Stimulated activated CD4-positive, alpha-beta T cell treated with anti-CD3 and anti-CD28 coated beads, Interleukin-4, amount 100 ng/mL, for 1 hour (primary cell): ENCODE measurements around the gene MLXIP.

Experiments used
- DNase-seq: peaks from one replicate; pipeline ENCODE4 v3.0.0-alpha.2; 2020

The MLXIP gene

GRCh38 chr12:122080149-122081082, 1.9 kb downstream of the MLXIP start:
- DNase-seq, result no peak

DNA sequence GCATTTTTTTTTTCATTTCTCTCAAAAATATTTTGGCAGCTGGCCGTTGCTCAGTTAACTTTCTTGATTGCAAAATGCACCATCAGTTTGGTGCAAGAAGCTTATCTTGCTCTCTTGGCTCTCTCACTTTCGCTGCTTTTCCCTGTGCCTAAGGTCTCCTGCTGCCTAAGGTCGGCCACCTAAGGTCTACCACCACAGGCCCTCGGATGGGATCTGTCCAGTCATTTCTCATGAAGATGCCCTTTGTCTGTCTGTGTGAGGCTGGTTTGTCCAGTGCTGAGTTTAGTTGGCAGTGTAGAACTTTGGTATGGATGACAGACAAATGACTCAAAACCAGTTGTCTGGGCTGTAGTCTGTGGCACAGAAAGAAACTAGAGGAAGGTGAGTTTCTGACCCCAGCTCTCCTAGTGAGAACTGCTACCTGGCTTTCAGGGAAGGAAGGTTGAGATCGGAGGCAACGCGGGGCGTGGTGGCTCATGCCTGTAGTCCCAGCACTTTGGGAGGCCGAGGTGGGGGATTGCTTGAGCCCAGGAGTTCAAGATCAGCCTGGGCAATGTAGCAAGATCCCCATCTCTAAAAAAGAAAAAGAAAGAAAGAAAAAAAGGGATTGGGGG, 2.6 kb downstream of the MLXIP start:
- DNase-seq, result no peak

DNA sequence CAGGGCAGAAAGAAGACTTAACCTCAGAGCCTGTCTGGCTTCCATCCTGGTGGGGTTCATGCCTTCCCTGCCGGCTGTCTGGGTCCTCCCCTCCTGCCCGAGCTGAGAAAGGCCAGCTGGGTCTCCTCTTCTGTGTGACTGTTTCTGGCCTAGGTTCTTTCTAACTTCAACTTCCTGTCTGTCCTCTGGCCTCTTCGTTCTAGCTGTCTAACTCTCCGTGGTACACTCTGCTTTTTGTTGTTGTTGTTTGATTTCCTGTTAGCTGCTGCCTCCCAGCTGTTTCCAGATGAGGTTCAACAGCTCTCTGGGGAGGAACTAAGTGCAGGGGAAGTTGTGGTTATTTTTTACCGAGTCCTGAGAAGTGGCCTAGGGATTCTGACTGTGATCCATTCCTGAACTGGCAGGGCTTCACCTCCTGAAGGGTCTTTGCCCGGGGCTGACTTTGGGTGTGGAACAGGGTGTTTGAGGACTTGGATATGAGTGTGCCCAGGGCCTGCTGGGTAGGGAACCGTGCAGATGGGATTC, 3.2 kb downstream of the MLXIP start:
- DNase-seq, result no peak

- peak; percentile 26 for DNase-seq
Measured at GRCh38 chr12:122082621-122083356, 4.2 kb downstream of the MLXIP start.

DNA sequence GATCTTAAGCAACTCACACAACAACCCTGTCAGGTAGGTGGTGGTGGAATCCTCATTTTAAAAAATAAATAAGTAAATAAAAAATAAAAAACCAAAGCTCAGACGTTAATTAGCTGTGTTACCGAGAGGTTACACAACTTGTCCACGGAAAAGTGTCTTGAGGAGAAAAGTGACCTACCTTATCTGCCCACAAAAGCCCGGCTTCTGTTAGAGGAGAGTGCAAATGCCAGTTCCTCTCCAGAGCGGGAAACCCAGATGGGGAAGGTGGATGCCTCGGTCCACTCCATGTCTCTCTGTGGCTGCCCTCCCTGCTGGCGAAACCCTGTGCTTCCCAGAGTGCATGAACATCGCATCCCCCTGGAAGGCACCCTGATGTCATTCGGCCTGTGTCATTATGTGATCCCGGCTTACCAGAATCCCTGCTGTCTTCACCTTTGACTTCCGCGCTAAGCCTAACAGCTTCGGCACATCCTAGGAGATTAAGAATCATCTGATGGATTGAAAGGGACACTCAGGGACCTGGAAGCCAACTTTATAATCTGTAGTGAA, 6.4 kb downstream of the MLXIP start:
- DNase-seq, result no peak

GRCh38 chr12:122085591-122085990, 7.0 kb downstream of the MLXIP start:
- no peak for DNase-seq

DNA sequence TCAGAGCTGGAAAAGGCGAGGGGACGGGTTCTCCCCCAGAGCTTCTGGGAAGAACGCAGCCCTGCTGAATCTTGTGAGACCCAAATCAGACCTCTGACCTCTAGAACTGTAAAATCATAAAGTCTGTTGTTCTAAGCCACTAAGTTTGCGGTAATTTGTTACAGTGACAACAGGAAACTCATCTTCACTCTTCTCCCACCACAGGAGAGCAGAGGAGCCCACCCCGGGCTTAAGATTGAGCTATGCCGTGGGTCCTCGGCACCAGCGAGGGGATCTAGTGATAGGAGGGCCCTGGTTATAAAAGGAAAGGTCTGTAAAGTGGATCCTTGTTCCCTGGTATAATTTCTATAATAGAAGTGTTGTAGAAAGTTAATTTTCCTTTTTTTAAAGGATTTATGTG, 7.6 kb downstream of the MLXIP start:
- no peak for DNase-seq

DNA sequence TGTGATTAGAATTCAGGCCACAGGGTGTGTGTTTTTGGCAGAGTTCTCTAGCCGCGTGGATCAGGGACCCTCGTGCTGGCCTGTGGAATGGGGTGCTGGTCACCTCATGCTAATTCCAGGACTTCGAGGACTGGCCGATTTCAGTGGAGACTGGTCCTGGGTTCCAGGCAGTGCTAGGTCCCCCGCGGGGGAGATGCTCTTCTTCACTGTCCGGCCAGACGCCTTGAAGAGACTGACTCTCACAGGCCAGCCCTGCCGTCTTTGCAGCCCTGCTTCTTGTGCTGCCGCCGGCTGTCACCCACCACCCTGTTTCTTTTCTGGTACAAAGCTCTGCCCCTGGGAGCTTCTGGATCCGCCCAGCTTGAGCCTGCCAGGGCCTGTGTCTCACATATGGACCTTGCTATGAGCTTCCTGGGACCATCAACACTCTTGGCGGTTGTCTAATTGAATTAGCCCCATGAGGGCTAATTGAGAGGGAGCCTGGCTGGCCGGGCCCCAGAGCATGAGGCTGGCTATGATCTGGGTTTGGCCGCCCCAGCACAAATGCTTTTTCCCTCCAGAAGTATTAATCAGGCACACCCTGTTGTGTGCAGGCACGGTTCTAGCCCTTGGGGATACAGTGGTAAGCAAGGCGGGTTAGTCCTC, 8.2 kb downstream of the MLXIP start:
- DNase-seq, result no peak

- no peak for DNase-seq
Measured at GRCh38 chr12:122087431-122088178, 9.0 kb downstream of the MLXIP start.

DNA sequence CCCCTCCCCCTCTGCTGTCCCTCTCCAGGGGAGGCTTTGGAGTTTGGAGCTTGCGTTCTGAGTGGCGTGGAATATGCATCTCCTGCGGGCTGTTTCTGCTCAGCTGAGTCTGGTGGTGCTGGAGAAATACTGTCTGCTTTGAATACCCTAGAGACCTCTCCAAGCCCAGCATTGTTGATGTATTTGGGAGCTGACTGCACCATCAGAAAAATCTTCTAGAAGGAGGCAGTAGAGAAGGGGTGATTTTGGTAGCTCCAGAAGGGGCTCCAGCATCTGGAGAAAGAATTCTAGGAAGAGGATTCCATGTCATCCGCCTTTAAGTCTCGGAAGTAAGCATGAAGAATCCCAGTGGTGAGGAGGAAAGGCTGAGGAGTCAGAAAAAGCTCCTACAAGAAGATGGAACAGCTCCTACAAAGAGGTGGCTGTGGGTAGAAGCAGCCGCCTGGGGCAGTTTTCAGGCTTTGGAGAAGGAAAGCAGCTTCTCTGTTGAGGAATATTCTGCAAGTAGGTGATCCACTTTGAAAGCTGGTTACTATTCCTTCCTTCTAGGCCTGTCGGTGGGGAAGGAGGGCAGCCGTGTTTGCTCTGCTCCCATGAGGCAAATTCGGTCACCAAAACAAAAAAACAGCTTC, 9.7 kb downstream of the MLXIP start:
- DNase-seq, result no peak

- DNase-seq, result no peak
Measured at GRCh38 chr12:122089077-122089476, 10.5 kb downstream of the MLXIP start.

DNA sequence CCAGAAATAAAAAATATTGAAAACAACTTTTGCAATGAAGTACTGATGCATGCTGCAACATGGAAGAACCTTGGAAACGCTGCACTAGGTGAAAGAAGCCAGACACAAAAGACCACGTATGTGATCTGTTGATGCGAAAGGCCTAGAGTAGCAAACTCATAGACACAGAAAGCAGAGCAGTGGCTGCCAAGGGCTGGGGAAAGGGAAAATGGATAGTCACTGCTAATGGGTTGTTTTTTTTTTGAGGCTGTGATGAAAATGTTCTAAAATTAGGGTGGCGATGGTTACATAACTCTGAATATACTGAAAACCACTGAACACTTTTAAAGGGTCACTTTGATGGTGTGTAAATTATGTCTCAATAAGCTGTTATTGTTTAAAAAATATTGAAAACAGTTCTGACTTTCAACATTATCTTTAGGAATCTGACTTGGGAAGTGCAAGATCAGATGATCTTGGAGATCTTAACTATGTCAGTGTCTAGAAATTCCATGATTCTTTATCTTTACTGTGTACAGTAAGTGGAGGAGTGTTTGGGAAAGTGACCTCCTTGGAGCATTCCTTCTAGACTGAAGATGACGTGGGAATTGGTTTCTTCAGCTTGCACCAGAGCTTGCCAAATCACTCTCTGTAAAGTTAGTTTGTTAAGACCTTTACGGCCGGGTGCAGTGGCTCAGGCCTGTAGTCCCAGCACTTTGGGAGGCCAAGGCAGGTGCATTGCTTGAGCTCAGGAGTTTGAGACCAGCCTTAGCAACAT, 12.4 kb downstream of the MLXIP start:
- no peak for DNase-seq

GRCh38 chr12:122093098-122093883, 14.7 kb downstream of the MLXIP start:
- no peak for DNase-seq

DNA sequence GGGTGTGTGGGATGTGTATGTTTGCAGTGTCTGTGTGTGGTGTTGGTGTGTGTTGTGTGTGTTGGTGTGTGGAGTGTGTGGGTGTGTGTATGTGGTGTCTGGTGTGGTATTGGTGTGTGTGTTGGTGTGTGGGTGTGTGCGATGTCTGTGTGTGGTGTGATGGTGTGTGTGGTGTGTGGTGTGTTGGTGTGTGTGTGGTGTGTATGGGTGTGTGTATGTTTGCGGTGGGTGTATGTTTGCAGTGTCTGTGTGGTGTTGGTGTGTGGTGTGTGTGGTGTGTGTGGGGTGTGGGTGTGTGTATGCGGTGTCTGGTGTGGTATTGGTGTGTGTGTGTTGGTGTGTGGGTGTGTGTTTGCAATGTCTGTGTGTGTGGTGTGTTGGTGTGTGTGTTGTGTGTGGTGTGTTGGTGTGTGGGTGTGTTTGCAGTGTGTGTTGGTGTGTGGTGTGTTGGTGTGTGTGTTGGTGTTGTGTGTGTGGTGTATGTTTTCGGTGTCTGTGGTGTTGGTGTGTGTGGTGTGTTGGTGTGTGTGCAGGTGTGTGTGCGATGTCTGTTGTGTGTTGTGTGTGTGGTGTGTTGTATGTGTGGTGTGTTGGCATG, 15.7 kb downstream of the MLXIP start:
- no peak for DNase-seq

DNA sequence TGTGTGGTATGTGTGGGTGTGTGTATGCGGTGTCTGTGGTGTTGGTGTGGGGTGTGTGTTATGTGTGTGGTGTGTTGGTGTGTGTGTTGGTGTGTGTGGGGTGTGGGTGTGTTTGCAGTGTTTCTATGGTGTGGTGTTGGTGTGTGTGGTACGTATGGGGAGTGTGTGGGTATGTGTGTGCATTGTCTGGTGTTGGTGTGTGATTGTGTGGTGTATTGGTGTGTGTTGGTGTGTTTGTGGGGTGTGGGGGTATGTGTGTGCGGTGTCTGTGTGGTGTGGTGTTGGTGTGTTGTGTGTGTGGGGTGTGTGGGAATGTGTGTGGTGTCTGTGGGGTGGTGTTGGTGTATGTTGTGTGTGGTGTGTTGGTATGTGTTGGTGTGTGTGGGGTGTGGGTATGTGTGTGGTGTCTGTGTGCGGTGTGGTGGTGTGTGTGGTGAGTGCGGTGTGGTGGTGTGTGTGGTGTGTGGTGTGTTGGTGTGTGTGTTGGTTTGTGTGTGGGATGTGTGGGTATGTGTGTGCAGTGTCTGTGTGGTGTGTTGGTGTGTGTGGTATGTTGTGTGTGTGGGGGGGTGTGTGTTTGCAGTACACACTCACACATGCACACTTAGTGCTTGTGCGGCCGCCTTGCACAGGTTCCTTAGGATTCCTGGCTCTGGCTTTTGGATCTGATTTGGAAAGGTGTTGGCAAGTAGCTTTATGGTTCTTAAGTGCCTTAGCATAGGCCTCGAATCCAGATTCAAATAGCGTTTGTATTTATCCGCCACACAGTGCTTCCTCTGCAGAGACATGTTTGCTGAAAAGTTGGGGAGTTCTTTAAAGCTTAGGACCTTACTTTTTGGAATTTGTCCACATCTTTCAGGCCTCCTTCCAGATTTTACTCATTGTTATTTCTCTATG, 16.4 kb downstream of the MLXIP start:
- no peak for DNase-seq

GRCh38 chr12:122096014-122096413, 17.5 kb downstream of the MLXIP start:
- no peak for DNase-seq

DNA sequence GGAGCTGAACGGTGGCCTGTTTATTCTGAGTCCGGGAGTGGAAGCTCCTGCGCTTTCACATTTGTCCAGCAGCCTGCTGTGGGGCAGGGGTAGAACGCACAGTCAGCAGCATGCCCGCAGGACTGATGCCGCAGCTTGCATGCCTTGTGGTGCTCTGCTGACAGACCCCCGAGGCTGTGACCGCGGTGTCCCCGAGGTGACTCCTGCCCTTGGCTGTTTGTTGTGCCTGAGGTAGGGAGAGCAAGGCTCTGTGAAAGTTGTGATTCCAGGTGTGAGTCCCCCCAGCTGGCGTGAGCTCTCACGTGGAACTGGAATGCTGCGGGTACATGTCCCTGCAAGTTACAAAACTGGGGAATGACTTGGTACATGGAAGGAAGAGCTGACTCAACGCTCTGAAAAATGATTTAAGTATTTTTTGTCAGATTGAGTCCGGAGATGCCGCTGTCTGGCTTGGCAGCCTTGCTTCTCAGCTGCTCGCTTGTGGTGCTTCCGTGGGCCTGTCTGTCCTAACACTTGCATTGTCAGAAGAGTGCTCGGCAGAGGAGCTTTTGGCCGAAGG, 18.1 kb downstream of the MLXIP start:
- no peak for DNase-seq

DNA sequence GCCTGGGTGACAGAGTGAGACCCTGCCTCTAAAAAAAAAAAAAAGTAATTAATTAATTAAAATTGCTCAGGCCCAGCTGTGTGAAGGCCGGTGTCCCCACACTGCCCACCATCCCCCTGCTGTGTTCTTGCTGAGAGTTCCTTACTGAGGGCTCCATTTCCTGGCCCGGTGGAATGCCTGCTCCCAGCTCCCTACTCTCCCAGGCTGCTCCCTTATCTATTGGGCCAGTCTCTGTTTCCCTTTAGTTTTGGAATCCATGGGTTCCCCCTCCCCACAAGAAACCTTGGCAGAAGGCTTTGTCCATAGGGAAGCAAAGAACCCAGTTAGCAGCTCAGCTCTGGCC, 19.0 kb downstream of the MLXIP start:
- DNase-seq, result no peak
